Stimulated activated naive CD8-positive, alpha-beta T cell treated with anti-CD3 and anti-CD28 coated beads, Interleukin-15, amount 100 ng/mL, for 72 hours (primary cell): ENCODE results near the gene PLEKHG7.

Experiments
- ATAC-seq: fragments of 150-1000 bp; cut with Tn5 transposase; 2 replicates; pipeline ENCODE4 v1.10.0; 2021; ENCODE audit warnings: mild to moderate bottlenecking, moderate library complexity
- DNase-seq, 2 donors: peaks; one replicate each; pipeline ENCODE4 v3.0.0; 2021 to 2022
- H3K27ac Mint-ChIP-seq, 2 donors: one replicate each; pipeline ENCODE4 v1.8.0; 2022; ENCODE audit warnings: mild to moderate bottlenecking in 2 of 2, mixed read lengths in 2 of 2, moderate library complexity in 2 of 2
- H3K27me3 Mint-ChIP-seq: one replicate; pipeline ENCODE4 v1.8.0; 2022; ENCODE audit warnings: mixed read lengths
- H3K4me1 Mint-ChIP-seq: one replicate; pipeline ENCODE4 v1.8.0; 2022; ENCODE audit warnings: mild to moderate bottlenecking, mixed read lengths
- H3K4me3 Mint-ChIP-seq, 2 donors: one replicate each; pipeline ENCODE4 v1.8.0; 2022; ENCODE audit warnings: mild to moderate bottlenecking in 2 of 2, mixed read lengths in 2 of 2, moderate library complexity in 1 of 2
- H3K9me3 Mint-ChIP-seq, 2 donors: one replicate each; pipeline ENCODE4 v1.8.0; 2022; ENCODE audit warnings: mixed read lengths in 2 of 2

Gene PLEKHG7

GRCh38 chr12:92695056-92695455, 7.7 kb upstream of the PLEKHG7 start:
- ATAC-seq (no peak), DNase-seq (no peak)
- peaks cover 17 to 22% of the 10 kb centered on the region in 2 donors for H3K9me3 Mint-ChIP-seq
- no peak overlapping the region for H3K27ac Mint-ChIP-seq
- no peaks in the 10 kb centered on the region for H3K27me3 Mint-ChIP-seq
- no peaks in the 10 kb centered on the region for H3K4me1 Mint-ChIP-seq
- no peak overlapping the region for H3K4me3 Mint-ChIP-seq

DNA sequence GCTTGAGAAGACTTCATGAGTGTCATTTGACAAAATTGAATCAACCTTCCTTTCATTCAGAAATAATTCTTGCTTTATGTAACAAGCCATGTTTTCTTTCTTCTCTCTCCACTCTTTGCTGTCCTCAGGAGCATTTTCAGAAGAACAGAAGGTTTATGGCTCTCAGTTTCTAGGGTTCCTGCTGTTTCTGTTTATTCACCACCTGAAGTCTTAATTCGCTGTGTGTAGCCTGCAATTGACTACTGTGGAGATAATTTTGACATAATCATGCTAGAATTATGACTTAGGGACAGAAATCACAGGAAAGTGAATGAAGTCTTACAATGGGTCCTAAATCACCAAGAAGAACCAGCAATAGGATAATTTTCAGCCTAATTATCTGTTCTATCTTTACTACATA, 7.2 kb upstream of the PLEKHG7 start:
- ATAC-seq (no peak), DNase-seq (no peak)
- no peaks in the 10 kb centered on the region for H3K27me3 Mint-ChIP-seq
- no peak overlapping the region for H3K27ac Mint-ChIP-seq
- no peak overlapping the region for H3K4me3 Mint-ChIP-seq
- H3K4me1 Mint-ChIP-seq = no peaks in the 10 kb centered on the region
- H3K9me3 Mint-ChIP-seq = peaks cover 17 to 22% of the 10 kb centered on the region in 2 donors

DNA sequence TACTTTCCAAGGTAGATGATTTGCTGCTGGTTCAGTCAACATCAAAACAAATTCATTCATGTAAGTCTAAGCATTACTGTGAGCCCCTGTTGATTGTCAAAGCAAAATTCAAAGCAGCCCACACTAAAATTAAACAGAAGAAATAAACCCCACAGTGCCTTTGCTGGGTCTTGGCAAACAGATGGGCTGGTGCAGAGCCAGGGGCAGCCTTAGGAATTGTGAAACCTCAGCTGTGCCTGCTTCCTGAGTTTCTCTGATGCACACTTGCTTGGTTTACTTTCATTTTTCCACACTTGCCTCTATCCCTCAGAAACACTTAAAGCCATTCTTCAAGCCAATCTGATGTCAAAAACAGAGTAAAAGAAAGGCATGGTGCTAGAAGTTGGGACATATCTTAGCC, 6.6 kb upstream of the PLEKHG7 start:
- ATAC-seq = no peak
- H3K27ac Mint-ChIP-seq = no peak overlapping the region
- no peak overlapping the region for H3K4me3 Mint-ChIP-seq

GRCh38 chr12:92698474-92698873, 4.3 kb upstream of the PLEKHG7 start:
- ATAC-seq (no peak), DNase-seq (no peak)
- Mint-ChIP-seq H3K9me3 (peaks cover 17 to 22% of the 10 kb centered on the region in 2 donors), H3K4me3 (no peak overlapping the region), H3K27me3 (no peaks in the 10 kb centered on the region), H3K4me1 (peaks cover 13% of the 10 kb centered on the region), H3K27ac (no peak overlapping the region)

More for the DNA sequence above, 6.6 kb upstream of the PLEKHG7 start:
- Mint-ChIP-seq H3K4me1 (no peaks in the 10 kb centered on the region), H3K9me3 (peaks cover 17 to 22% of the 10 kb centered on the region in 2 donors), H3K27me3 (no peaks in the 10 kb centered on the region)
- DNase-seq = no peak

- no peak overlapping the region for H3K4me3 Mint-ChIP-seq
- peaks cover 21% of the 10 kb centered on the region for H3K4me1 Mint-ChIP-seq
- DNase-seq = no peak
- no peaks in the 10 kb centered on the region for H3K27me3 Mint-ChIP-seq
- no peak overlapping the region for H3K27ac Mint-ChIP-seq
- peaks cover 10 to 12% of the 10 kb centered on the region in 2 donors for H3K9me3 Mint-ChIP-seq
- ATAC-seq = no peak
These were observed 1.3 kb upstream of the PLEKHG7 start for GRCh38 chr12:92701441-92701840.

DNA sequence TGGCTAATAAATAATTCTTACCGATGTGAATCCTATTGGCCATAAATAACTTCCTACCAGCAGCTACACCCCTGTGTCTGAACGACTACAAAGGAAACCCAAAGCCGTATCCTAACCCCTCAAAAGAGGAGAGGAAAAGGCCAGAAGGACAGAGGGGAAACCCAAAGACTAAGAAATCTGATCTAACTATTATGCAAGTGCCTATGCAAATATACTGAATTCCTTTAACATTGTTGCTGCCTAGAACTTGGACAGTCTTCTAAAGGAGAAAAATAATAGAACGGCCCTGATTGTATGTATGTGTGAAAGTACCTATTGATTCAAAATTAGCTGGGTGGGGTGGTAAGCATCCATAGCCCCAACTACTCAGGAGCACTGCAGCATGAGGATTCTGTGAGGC, 997 bp downstream of the PLEKHG7 start:
- DNase-seq = no peak
- ATAC-seq = no peak
- peaks cover 27% of the 10 kb centered on the region for H3K4me1 Mint-ChIP-seq
- H3K27ac Mint-ChIP-seq = peak overlapping the region in 1 of 2 donors; percentile 67
- no peak overlapping the region for H3K4me3 Mint-ChIP-seq
- no peaks in the 10 kb centered on the region for H3K27me3 Mint-ChIP-seq
- H3K9me3 Mint-ChIP-seq = no peaks in the 10 kb centered on the region

GRCh38 chr12:92706594-92706993, 3.8 kb downstream of the PLEKHG7 start:
- Mint-ChIP-seq H3K9me3 (peaks cover 0 to 7% of the 10 kb centered on the region in 2 donors), H3K27me3 (no peaks in the 10 kb centered on the region), H3K4me3 (no peak overlapping the region), H3K27ac (no peak overlapping the region), H3K4me1 (peaks cover 27% of the 10 kb centered on the region)
- ATAC-seq = no peak
- no peak for DNase-seq

DNA sequence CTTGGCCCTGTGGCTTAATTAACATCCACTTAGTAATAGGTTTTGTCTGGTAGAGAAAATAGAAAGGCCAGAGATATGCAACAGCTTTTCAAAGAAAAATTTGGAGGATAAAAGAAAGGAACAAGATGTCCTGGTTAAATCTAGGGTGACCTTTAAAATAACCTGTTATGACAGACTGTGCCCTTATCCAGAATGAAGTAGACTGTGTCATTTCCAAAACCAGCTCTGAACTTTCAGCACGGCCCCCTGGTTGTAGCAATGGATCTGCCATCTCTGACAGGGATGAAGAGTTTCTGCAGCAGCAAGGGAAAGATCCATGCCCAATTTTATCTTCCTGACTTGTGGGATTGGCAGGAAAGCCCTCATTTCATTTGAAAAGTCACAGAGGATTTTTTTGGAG, 5.1 kb downstream of the PLEKHG7 start:
- Mint-ChIP-seq H3K27ac (no peak overlapping the region), H3K4me1 (peaks cover 19% of the 10 kb centered on the region), H3K27me3 (no peaks in the 10 kb centered on the region), H3K4me3 (no peak overlapping the region), H3K9me3 (peaks cover 0 to 7% of the 10 kb centered on the region in 2 donors)
- DNase-seq = no peak
- ATAC-seq = no peak

DNA sequence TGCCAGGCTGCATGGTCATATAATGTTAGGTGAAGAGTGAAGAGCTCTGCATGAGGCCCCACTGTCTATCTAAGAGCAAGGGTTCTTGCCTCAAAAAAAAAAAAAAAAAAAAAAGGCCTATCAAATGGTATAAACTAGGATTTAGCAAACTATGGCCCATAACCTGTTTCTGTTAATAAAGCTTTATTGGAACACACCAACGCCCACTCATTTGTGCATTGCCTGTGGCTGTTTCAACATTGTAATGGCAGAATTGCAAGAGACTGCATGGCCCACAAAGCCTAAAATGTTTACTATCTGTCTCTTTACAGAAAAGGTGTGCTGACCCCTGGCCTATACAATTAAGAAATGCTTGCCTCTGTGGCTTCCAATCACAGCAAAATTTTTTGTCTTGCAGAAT, 12.8 kb downstream of the PLEKHG7 start:
- H3K27ac Mint-ChIP-seq = no peak overlapping the region
- no peak for DNase-seq
- no peak for ATAC-seq
- peaks cover 0 to 16% of the 10 kb centered on the region in 2 donors for H3K9me3 Mint-ChIP-seq
- no peaks in the 10 kb centered on the region for H3K4me1 Mint-ChIP-seq
- H3K4me3 Mint-ChIP-seq = no peak overlapping the region
- no peaks in the 10 kb centered on the region for H3K27me3 Mint-ChIP-seq

- ATAC-seq (no peak), DNase-seq (no peak)
- H3K27me3 Mint-ChIP-seq = no peaks in the 10 kb centered on the region
- peaks cover 0 to 9% of the 10 kb centered on the region in 2 donors for H3K9me3 Mint-ChIP-seq
- no peak overlapping the region for H3K27ac Mint-ChIP-seq
- no peaks in the 10 kb centered on the region for H3K4me1 Mint-ChIP-seq
- no peak overlapping the region for H3K4me3 Mint-ChIP-seq
These were observed 14.4 kb downstream of the PLEKHG7 start for GRCh38 chr12:92717202-92717601.

- Mint-ChIP-seq H3K4me1 (no peaks in the 10 kb centered on the region), H3K4me3 (no peak overlapping the region), H3K27ac (no peak overlapping the region), H3K9me3 (peaks cover 0 to 6% of the 10 kb centered on the region in 2 donors), H3K27me3 (peaks cover 8% of the 10 kb centered on the region)
- DNase-seq = no peak
- ATAC-seq = no peak
These were observed 15.7 kb downstream of the PLEKHG7 start for GRCh38 chr12:92718483-92718990.

DNA sequence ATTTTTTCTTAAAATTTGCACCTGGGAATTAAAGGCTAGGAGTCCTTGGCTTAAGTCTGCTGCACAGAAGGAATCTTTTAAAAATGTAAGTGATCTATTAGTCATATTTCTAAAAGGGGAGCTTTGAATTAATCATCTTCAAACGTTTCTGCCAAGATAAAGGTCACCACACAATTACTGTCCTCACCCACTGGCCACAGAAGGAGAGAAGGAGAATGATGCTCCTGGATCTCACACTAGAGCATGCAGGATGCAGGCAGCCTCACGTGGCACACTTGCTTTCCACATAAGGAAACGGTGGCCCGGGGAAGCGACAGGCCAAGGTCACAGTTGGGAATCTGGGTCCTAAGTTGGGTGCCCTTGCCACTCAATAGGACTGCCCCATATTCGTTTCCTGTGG, 16.9 kb downstream of the PLEKHG7 start:
- H3K27ac Mint-ChIP-seq = no peak overlapping the region
- H3K4me3 Mint-ChIP-seq = no peak overlapping the region
- peaks cover 8% of the 10 kb centered on the region for H3K27me3 Mint-ChIP-seq
- peaks cover 3 to 8% of the 10 kb centered on the region in 2 donors for H3K9me3 Mint-ChIP-seq
- ATAC-seq (no peak), DNase-seq (no peak)
- H3K4me1 Mint-ChIP-seq = no peaks in the 10 kb centered on the region

DNA sequence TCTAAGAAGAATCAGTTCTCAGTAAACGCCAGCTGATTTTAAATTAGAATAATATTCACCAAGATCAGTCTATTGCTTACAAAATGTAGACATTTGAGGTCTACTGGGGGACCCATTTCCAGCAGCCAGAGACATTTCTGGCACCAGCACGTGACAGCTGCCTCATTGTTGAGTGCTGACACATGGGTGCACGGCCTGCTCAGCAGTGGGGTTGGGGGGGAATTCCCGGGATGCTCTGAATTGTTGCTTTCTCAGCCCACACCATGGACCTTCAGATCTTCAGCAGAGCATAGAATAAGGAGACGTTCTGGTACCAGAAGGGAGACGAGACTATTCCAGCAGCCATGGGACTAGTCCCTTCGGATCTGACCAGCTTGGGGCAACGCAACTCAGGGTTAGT, 18.3 kb downstream of the PLEKHG7 start:
- ATAC-seq (no peak), DNase-seq (no peak)
- H3K4me1 Mint-ChIP-seq = no peaks in the 10 kb centered on the region
- no peak overlapping the region for H3K27ac Mint-ChIP-seq
- H3K9me3 Mint-ChIP-seq = peaks cover 10 to 14% of the 10 kb centered on the region in 2 donors
- peaks cover 8% of the 10 kb centered on the region for H3K27me3 Mint-ChIP-seq
- no peak overlapping the region for H3K4me3 Mint-ChIP-seq

- DNase-seq (no peak), ATAC-seq (no peak)
- Mint-ChIP-seq H3K9me3 (peaks cover 10 to 14% of the 10 kb centered on the region in 2 donors), H3K4me3 (no peak overlapping the region), H3K4me1 (no peaks in the 10 kb centered on the region), H3K27me3 (peaks cover 8% of the 10 kb centered on the region), H3K27ac (no peak overlapping the region)
These were observed 18.9 kb downstream of the PLEKHG7 start for GRCh38 chr12:92721656-92722055.

- peaks cover 8% of the 10 kb centered on the region for H3K27me3 Mint-ChIP-seq
- H3K9me3 Mint-ChIP-seq = peaks cover 10 to 14% of the 10 kb centered on the region in 2 donors
- H3K27ac Mint-ChIP-seq = no peak overlapping the region
- no peaks in the 10 kb centered on the region for H3K4me1 Mint-ChIP-seq
- no peak overlapping the region for H3K4me3 Mint-ChIP-seq
- ATAC-seq = no peak
- no peak for DNase-seq
These were observed 20.1 kb downstream of the PLEKHG7 start for GRCh38 chr12:92722897-92723296.

- ATAC-seq = no peak
- DNase-seq = no peak
These were observed 24.1 kb downstream of the PLEKHG7 start for GRCh38 chr12:92726850-92727249.

GRCh38 chr12:92729773-92730305, 27.1 kb downstream of the PLEKHG7 start:
- Mint-ChIP-seq H3K27ac (no peak overlapping the region), H3K4me1 (no peaks in the 10 kb centered on the region), H3K9me3 (peaks cover 4 to 5% of the 10 kb centered on the region in 2 donors), H3K27me3 (peaks cover 4% of the 10 kb centered on the region), H3K4me3 (no peak overlapping the region)
- no peak for DNase-seq
- no peak for ATAC-seq

More at GRCh38 chr12:92726850-92727249, 24.1 kb downstream of the PLEKHG7 start:
- Mint-ChIP-seq H3K9me3 (peaks cover 10 to 14% of the 10 kb centered on the region in 2 donors), H3K4me3 (no peak overlapping the region), H3K27ac (no peak overlapping the region), H3K4me1 (no peaks in the 10 kb centered on the region), H3K27me3 (peaks cover 8% of the 10 kb centered on the region)
